Parathyroid adenoma (tissue), 2 donors: ENCODE results near the gene KLHL21.

ENCODE experiments used
- H2AFZ ChIP-seq: fragments of 300-600 bp; sonication (generic); one replicate; pipeline ENCODE4 v1.7.0; 2017; ENCODE audit warnings: antibody characterized with exemption, mild to moderate bottlenecking
- H3K27ac ChIP-seq: fragments of 300-600 bp; sonication (generic); one replicate; pipeline ENCODE4 v1.7.0; 2017
- H3K27me3 ChIP-seq: fragments of 300-600 bp; sonication (generic); one replicate; pipeline ENCODE4 v1.7.0; 2017; ENCODE audit warnings: low read length; ENCODE audit not compliant: control insufficient read depth, insufficient read depth
- H3K36me3 ChIP-seq: fragments of 300-600 bp; sonication (generic); one replicate; pipeline ENCODE4 v1.7.0; 2017; ENCODE audit warnings: low read length; ENCODE audit not compliant: control insufficient read depth, insufficient read depth
- H3K4me1 ChIP-seq: fragments of 300-600 bp; sonication (generic); one replicate; pipeline ENCODE4 v1.7.0; 2017; ENCODE audit warnings: control low read depth
- H3K4me2 ChIP-seq: fragments of 300-600 bp; sonication (generic); one replicate; pipeline ENCODE4 v1.7.0; 2017; ENCODE audit warnings: low read length
- H3K4me3 ChIP-seq: fragments of 300-600 bp; sonication (generic); one replicate; pipeline ENCODE4 v1.7.0; 2017; ENCODE audit warnings: low read depth, low read length
- H3K79me2 ChIP-seq: fragments of 300-600 bp; sonication (generic); one replicate; pipeline ENCODE4 v1.7.0; 2017; ENCODE audit warnings: control low read depth
- H3K9ac ChIP-seq: fragments of 300-600 bp; sonication (generic); one replicate; pipeline ENCODE4 v1.7.0; 2017; ENCODE audit warnings: mild to moderate bottlenecking
- H3K9me3 ChIP-seq: fragments of 300-600 bp; sonication (generic); one replicate; pipeline ENCODE4 v1.7.0; 2017; ENCODE audit warnings: low read length; ENCODE audit not compliant: control insufficient read depth
- CTCF ChIP-seq: fragments of 300-600 bp; sonication (generic); IDR thresholded peaks from one replicate; pipeline ENCODE4 v1.7.0; 2017; ENCODE audit warnings: antibody characterized with exemption, mild to moderate bottlenecking
- donor health status: primary hyperparathyroidism.

KLHL21 gene

GRCh38 chr1:6577831-6578525 is 24.7 kb downstream of the KLHL21 start:
- Histone ChIP-seq H3K9me3 (no peaks in the 10 kb centered on the region), H3K27ac (no peak overlapping the region), H3K79me2 (peaks cover 4% of the 10 kb centered on the region), H2AFZ (no peak overlapping the region), H3K4me3 (no peak overlapping the region), H3K4me2 (no peak overlapping the region), H3K9ac (no peak overlapping the region), H3K36me3 (no peaks in the 10 kb centered on the region), H3K27me3 (no peaks in the 10 kb centered on the region), H3K4me1 (peaks cover 6% of the 10 kb centered on the region)
- no peak for TF ChIP-seq CTCF

DNA sequence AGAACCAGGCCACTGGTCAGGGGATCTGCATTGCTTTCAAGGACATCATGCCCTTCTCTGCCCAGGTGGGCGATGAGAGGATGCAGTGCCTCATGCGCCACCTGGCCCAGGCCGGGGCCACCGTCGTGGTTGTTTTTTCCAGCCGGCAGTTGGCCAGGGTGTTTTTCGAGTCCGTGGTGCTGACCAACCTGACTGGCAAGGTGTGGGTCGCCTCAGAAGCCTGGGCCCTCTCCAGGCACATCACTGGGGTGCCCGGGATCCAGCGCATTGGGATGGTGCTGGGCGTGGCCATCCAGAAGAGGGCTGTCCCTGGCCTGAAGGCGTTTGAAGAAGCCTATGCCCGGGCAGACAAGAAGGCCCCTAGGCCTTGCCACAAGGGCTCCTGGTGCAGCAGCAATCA is 27.9 kb downstream of the KLHL21 start:
- Histone ChIP-seq H3K36me3 (no peaks in the 10 kb centered on the region), H3K4me1 (peaks cover 6% of the 10 kb centered on the region), H3K9me3 (no peaks in the 10 kb centered on the region), H3K27ac (no peak overlapping the region), H3K79me2 (peaks cover 4% of the 10 kb centered on the region), H3K9ac (no peak overlapping the region), H2AFZ (no peak overlapping the region), H3K27me3 (no peaks in the 10 kb centered on the region), H3K4me3 (no peak overlapping the region), H3K4me2 (no peak overlapping the region)
- TF ChIP-seq CTCF: no peak

DNA sequence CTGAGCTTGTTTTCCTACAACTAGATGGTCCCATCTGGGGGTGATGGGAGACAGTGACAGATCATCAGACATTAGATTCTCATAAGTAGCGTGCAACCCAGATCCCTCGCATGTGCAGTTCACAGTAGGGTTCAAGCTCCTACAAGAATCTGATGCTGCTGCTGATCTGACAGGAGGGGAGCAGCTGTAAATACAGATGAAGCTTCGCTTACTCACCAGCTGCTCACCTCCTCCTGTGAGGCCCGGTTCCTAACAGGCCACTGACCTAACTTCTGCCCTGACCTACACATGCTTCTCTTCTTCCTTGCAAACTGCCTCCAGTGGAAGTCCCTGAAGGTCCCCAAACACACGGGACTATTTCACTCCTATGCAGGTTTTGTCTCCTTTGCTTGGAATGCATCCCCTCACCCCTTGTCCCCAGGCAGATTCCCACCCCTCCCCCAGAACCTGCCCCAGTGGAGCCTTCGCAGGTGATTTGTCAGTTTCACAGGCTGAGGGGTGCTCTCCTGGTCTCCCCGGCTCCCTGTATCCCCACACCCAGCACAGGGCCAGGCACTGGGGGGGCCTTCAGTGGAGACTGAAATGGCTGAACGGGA is 28.5 kb downstream of the KLHL21 start:
- no peak overlapping the region for H3K4me3 ChIP-seq
- H3K36me3 ChIP-seq: no peaks in the 10 kb centered on the region
- no peak overlapping the region for H3K9ac ChIP-seq
- H3K27ac ChIP-seq: no peak overlapping the region
- H3K4me2 ChIP-seq: no peak overlapping the region
- H2AFZ ChIP-seq: no peak overlapping the region
- H3K27me3 ChIP-seq: no peaks in the 10 kb centered on the region
- H3K79me2 ChIP-seq: peaks cover under 1% of the 10 kb centered on the region
- H3K4me1 ChIP-seq: peaks cover 2% of the 10 kb centered on the region
- no peaks in the 10 kb centered on the region for H3K9me3 ChIP-seq
- TF ChIP-seq CTCF: no peak

- Histone ChIP-seq H3K27ac (no peak overlapping the region), H3K4me2 (no peak overlapping the region), H3K9me3 (no peaks in the 10 kb centered on the region), H2AFZ (no peak overlapping the region), H3K79me2 (no peaks in the 10 kb centered on the region), H3K4me1 (no peaks in the 10 kb centered on the region), H3K9ac (no peak overlapping the region), H3K27me3 (no peaks in the 10 kb centered on the region), H3K36me3 (no peaks in the 10 kb centered on the region), H3K4me3 (no peak overlapping the region)
- TF ChIP-seq CTCF: no peak
Measured at GRCh38 chr1:6572653-6573383, 29.9 kb downstream of the KLHL21 start.
